Measurements from ENCODE around the gene MAP2K1. TPM values are rescaled to one million over a fixed set of nuclear protein-coding genes. Genes with fewer than 3 reads are reported as not detected.
A peak's percentile ranks its signal among the peaks of the same experiment; 100 is the strongest.

Gene MAP2K1
- total and polyA plus RNA-seq, 9 of the 15 experiments (the other 6 are each of a cell fraction or from before 2014, with no cell fraction given): 7.5 to 58.3 (median 30.0) TPM

DNA sequence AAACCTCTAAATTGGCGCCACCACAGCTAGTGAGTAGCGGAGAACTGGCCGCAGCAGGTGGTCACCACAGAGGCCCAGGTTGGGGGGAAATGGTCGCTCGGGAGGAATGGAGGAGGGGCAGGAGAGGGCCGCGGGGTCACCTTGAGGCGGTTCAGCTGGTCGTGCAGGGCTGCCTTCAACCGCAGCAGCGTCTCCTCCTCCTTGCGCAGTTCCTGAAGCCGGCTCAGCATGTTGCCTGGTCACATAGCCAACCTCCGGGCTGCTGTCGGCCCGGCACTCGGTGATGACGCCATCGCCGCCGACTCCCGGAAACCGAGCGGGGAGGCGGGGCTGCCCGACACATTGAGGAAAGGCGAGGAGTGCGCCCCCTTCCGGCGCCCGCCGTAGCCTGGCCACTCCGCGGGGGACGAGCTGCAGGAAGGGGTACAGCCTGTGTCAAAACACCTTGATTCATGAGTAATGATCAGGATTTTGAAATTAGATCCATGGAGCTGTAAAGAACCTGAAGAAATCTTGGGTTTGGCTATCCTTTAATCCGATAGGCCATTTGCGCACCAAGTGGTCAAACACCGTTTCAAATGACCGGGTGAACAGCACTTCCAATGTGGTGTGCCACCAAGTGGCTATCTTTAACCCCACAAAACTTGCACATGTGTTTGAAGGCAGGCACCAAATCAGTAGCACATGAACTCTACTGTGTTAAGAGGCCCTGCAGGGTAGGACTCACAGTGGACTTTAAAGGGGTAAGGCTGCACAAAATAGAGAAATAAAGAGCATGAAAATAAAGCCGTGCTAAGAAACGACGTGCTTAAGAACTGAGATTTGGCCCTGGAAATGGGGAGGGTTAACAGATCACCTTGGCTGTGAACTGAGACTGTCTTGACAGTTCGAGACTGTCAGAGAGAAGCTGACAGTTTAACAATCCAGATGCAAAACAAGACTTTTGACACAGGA, 111.1 kb downstream of the MAP2K1 start, which contains the start of gene SNAPC5 (continued):
- TF ChIP-seq ZNF655 (CRISPR knock-in tag; IDR thresholded peaks at IDR 0.05) (no peak), KAT8 (IDR thresholded peaks at IDR 0.05; ENCODE audit: low read depth) (no peak), HLTF (IDR thresholded peaks at IDR 0.05) (no peak), RBM22 (IDR thresholded peaks at IDR 0.05; ENCODE audit: low read depth, low read length, poor library complexity, severe bottlenecking) (peak; percentile 99), ZFP91 (CRISPR knock-in tag; IDR thresholded peaks at IDR 0.05) (no peak), ZNF76 (CRISPR knock-in tag; IDR thresholded peaks at IDR 0.05; ENCODE audit: borderline replicate concordance) (no peak), GABPA (tag; conservative IDR thresholded peaks at IDR 0.05; ENCODE audit: low read depth) (peak; percentile 87), XRCC4 (IDR thresholded peaks at IDR 0.05; ENCODE audit: extremely low read depth, insufficient read depth, insufficient read length) (no peak), TAF7 (tag; IDR thresholded peaks at IDR 0.05) (peak; percentile 53; the same call in 1 of the 2 replicates), ARHGAP35 (IDR thresholded peaks at IDR 0.05; ENCODE audit: partially characterized antibody) (no peak), POU5F1 (IDR thresholded peaks at IDR 0.05; ENCODE audit: borderline replicate concordance, low read depth, low read length, partially characterized antibody) (no peak), SAFB (IDR thresholded peaks at IDR 0.05; ENCODE audit: borderline replicate concordance, low read depth, low read length) (no peak), ZNF263 (CRISPR knock-in tag; IDR thresholded peaks at IDR 0.05; ENCODE audit: borderline replicate concordance) (no peak), CUX1 (CRISPR knock-in tag; IDR thresholded peaks at IDR 0.05) (no peak), ATF6 (CRISPR knock-in tag; IDR thresholded peaks at IDR 0.05) (no peak), ZNF766 (CRISPR knock-in tag; conservative IDR thresholded peaks at IDR 0.05) (no peak)
